Daoy (cell line): Measurements from ENCODE around the gene CTBP2. TPM values are rescaled to one million over a fixed set of nuclear protein-coding genes. Genes with fewer than 3 reads are reported as not detected.

Source experiments
- DNase-seq: peaks from one replicate; pipeline ENCODE4 v3.0.0-alpha.2; 2015; ENCODE audit warnings: low read depth
- total RNA-seq: library from RNA; depleted of rRNA; stranded (reverse); fragments of >200 nt; shearing (Covaris generic); gene quantifications from 2 replicates; pipeline ENCODE4 v1.2.3, GENCODE V29; 2014

CTBP2 gene
- total RNA-seq, 1 experiment from 2014 or later, result 48.0 TPM

DNA sequence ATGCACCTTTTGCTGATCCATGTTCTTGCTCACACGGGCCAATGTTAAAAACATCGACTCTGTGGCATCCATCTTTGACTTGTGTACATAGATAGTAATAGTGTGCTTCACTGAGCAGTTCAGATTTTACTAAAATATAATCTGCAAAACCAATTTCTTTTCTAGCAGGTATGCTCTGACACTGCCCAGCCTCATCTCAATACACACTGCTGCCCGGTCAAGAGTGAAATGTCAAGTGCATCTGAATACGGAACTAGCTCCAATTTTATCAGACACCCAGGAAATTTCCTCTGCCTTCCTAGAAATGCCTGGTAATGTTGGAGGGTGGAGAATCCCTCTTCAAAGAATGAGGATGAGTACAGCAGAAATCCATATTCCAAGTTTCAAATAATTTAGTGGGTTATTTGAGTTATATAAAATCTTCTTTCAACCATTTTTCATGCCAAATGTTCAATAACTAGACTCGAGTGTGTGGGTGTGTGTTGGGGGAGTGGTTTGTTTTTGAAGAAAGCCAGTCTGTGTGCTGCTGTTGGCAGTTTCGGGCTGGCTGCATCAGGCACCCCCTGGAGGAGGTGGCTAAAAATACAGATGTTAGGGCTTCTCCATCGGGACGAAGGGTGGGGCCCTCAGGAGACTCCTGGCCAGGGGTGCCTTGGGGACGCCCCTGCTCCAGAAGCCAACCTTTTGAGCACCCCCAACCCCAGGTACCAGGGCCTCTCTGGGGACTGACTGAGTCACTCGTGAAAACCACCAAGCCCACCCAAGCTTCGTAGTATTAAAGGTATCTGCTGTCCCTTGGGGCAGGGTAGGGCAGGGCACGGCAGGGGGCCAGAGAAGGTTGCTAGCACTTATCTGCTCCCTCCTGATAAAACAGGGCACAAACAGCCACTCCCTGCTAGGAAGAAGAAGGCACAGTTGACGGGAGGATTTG, 15.4 kb downstream of the CTBP2 start:
- peak; percentile 46 for DNase-seq

DNA sequence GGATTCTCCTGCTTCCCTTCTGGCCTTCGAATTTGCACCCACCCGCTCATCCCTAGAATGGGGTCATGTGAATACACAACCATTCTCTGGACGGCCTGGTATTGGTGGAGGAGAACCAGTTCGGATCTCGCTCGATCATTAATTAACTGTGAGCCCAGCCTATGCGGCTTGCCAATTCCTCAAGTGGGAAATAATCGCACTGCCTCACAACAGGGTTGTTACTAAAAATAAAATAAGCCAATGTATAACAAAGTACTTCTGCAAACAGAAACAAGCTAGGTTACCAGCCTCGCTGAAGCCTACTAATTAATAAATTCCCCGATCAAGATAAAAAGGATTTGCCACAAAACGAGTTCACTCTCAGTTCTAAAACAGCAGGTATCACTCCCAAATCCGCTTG, 16.2 kb downstream of the CTBP2 start:
- DNase-seq, result no peak

DNA sequence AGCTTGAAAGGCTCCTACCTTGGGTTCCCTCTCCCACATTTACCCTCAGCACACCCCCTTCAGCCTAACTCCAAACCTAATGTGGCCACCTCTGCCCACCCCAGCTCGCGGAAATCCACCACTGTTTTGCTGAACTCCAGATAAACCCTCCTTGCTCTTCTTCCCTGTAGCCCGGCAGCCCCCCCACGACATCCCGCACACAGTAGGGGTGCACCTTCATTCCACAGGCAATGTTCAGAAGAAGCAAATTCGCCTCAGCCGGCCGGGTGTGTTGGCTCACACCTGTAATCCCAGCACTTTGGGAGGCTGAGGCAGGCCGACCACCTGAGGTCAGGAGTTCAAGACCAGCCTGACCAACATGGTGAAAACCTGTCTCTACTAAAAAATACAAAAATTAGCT, 17.4 kb downstream of the CTBP2 start:
- DNase-seq, result no peak

- no peak for DNase-seq
Observed at GRCh38 chr10:125141860-125142484, 18.4 kb downstream of the CTBP2 start.

- DNase-seq, result no peak
Observed at GRCh38 chr10:125141150-125141859, 19.1 kb downstream of the CTBP2 start.

DNA sequence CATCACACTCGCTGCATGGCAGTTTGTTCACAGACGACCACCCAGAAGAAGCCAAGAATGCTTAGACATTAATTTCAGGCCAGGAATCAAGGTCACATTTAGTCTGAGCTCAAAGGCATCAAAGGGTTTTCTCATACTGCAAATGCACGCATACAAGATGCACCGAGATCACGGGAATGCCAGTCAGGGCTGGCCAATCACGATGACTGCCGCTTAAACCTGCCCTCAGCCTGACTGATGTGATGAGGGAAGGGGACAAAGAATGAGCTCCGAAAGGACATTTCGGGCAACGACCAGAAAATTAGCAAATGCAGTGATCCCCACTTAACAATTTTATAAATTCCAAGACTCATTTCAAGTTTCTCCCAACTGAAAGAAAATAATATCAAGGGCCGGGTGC, 20.2 kb downstream of the CTBP2 start:
- no peak for DNase-seq

- no peak for DNase-seq
Observed at GRCh38 chr10:125137601-125138438, 22.5 kb downstream of the CTBP2 start.

GRCh38 chr10:125136087-125136486, 24.3 kb downstream of the CTBP2 start:
- no peak for DNase-seq

DNA sequence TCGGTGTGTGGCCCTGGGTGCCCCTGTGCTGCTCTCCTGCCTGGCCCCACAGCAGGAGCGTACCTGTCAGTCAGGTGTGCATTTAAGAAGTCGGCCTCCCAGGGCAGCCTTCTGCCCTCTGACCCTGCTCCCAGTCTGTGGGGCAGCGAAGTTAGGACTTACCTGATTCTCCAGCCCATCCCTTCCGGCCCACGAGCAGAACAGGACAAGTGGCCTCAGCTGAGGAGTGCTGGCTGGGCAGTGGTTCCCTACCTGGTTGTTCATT, 24.7 kb downstream of the CTBP2 start:
- DNase-seq, result no peak

GRCh38 chr10:125134916-125135770, 25.2 kb downstream of the CTBP2 start:
- no peak for DNase-seq

DNA sequence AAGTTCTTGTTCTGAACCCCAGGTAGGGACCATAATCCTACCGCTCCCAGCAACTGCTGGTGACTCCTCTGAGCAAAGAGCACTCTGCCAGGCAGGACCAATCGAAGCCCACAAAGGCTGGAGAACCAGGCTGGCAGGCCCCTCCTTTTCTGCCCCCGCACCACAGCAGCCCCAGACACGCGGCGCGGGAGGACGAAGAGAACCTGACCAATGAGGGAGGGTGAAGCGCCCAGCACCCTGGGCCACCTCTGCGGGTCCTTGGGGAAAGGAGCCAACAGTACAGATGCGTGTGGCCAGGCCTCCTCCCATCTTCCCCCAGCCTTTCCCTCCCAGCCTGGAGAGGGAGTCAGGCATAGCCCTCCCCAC, 25.9 kb downstream of the CTBP2 start:
- DNase-seq, result no peak

- no peak for DNase-seq
Observed at GRCh38 chr10:125133696-125134482, 26.5 kb downstream of the CTBP2 start.

- DNase-seq, result no peak
Observed at GRCh38 chr10:125132344-125132743, 28.0 kb downstream of the CTBP2 start.

DNA sequence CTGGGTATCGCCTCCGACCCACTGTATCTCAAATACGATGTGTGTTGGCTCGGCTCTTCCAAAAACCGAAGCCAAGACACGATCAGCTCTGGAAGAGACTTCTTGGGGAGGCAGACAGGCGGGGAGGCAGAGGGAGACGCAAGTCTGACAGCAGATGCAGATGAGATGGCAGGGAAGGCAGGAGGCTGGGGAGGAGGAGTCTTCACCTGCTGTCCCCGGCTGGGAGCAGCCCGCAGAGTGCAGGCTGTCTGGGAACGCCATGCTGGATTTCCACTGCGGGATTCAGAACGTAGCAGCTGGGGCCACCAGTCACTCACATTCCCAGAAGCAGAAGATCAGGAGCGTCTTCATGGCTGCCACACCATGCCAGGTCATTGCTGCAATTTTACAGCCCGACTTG, 29.4 kb downstream of the CTBP2 start:
- no peak for DNase-seq

GRCh38 chr10:125130260-125130659, 30.1 kb downstream of the CTBP2 start:
- no peak for DNase-seq

DNA sequence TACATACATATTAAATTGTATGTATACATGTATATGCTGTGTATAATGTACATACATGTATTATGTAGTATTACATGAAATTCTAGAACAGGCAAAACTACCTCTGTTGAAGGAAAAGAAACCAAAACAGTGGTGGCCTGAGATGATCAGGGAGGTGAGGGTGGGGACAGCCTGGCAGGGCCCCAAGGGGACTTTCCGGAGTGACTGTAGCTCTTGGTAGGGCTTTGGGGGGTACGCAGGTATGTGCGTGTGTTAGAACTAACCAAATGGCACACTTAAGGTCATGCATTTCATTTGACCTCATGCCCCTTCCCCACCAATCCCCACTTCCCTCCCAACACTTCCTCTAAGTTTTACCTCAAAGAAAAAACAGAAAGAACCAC, 31.3 kb downstream of the CTBP2 start:
- DNase-seq, result no peak

GRCh38 chr10:125128397-125129075, 31.8 kb downstream of the CTBP2 start:
- DNase-seq, result no peak

- DNase-seq, result no peak
Observed at GRCh38 chr10:125127986-125128385, 32.4 kb downstream of the CTBP2 start.

DNA sequence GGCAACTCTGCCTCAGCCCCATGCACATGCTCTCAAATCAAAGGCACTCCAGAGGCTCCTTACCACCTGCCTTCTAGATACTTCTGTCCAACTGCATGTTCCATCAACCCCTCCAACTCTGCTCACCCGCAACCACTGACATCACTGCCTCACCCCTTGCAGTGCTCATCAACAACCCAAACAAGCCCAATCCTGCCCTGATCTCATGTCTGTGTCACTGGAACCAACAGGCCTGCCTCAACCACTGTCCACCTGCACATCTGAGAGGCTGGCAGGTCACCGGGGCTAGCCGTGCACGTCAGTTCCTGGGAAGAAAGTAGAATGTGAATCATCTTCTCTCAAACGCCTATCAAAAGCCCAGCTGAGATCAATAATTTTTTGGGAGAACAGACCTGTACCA, 33.3 kb downstream of the CTBP2 start:
- no peak for DNase-seq
